Measurements from ENCODE around the gene AADAC.

- TF ChIP-seq CTCF (IDR thresholded peaks at IDR 0.05) (no peak), POLR2A (IDR thresholded peaks at IDR 0.05) (no peak)
These were observed 23.1 kb downstream of the AADAC start for GRCh38 chr3:151837057-151837456.
